Measurements from ENCODE around the gene APOA4. TPM values are rescaled to one million over a fixed set of nuclear protein-coding genes. Genes with fewer than 3 reads are reported as not detected.

The APOA4 gene
- total RNA-seq, 1 experiment from 2014 or later, result not detected

DNA sequence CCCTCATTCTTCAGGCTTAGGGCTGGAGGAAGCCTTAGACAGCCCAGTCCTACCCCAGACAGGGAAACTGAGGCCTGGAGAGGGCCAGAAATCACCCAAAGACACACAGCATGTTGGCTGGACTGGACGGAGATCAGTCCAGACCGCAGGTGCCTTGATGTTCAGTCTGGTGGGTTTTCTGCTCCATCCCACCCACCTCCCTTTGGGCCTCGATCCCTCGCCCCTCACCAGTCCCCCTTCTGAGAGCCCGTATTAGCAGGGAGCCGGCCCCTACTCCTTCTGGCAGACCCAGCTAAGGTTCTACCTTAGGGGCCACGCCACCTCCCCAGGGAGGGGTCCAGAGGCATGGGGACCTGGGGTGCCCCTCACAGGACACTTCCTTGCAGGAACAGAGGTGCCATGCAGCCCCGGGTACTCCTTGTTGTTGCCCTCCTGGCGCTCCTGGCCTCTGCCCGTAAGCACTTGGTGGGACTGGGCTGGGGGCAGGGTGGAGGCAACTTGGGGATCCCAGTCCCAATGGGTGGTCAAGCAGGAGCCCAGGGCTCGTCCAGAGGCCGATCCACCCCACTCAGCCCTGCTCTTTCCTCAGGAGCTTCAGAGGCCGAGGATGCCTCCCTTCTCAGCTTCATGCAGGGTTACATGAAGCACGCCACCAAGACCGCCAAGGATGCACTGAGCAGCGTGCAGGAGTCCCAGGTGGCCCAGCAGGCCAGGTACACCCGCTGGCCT, 7.2 kb upstream of the APOA4 start:
- Histone ChIP-seq H3K4me1 (ENCODE audit: low read length) (peaks cover 2% of the 10 kb centered on the region), H3K4me3 (ENCODE audit: low read length) (no peak overlapping the region), H3K9me2 (replicated peaks; ENCODE audit: insufficient read depth, low read length) (no peaks in the 10 kb centered on the region), H3K79me2 (ENCODE audit: low read length) (no peaks in the 10 kb centered on the region), H2AFZ (ENCODE audit: low read length) (no peak overlapping the region), H3K27me3 (ENCODE audit: low read length) (no peaks in the 10 kb centered on the region), H4K20me1 (ENCODE audit: insufficient read depth, low read depth, low read length) (no peaks in the 10 kb centered on the region), H3K36me3 (ENCODE audit: insufficient read depth, low read length) (no peaks in the 10 kb centered on the region), H3K9me3 (ENCODE audit: low read length) (no peaks in the 10 kb centered on the region), H3K4me2 (ENCODE audit: low read depth, low read length, poor library complexity, severe bottlenecking) (no peak overlapping the region), H3K27ac (ENCODE audit: low read length) (no peak overlapping the region), H3K9ac (ENCODE audit: low read length) (no peak overlapping the region)
- DNase-seq, result no peak

DNA sequence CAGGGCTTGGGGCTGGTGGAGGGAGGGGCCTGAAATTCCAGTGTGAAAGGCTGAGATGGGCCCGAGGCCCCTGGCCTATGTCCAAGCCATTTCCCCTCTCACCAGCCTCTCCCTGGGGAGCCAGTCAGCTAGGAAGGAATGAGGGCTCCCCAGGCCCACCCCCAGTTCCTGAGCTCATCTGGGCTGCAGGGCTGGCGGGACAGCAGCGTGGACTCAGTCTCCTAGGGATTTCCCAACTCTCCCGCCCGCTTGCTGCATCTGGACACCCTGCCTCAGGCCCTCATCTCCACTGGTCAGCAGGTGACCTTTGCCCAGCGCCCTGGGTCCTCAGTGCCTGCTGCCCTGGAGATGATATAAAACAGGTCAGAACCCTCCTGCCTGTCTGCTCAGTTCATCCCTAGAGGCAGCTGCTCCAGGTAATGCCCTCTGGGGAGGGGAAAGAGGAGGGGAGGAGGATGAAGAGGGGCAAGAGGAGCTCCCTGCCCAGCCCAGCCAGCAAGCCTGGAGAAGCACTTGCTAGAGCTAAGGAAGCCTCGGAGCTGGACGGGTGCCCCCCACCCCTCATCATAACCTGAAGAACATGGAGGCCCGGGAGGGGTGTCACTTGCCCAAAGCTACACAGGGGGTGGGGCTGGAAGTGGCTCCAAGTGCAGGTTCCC, 6.5 kb upstream of the APOA4 start, which contains the start of gene APOC3:
APOC3 (plus strand) TSS at position 383 of the 659 bp plus-strand sequence. CDS start 676 bp downstream, outside the sequence.
- Histone ChIP-seq H3K4me1 (ENCODE audit: low read length) (no peaks in the 10 kb centered on the region), H4K20me1 (ENCODE audit: insufficient read depth, low read depth, low read length) (no peaks in the 10 kb centered on the region), H3K27me3 (ENCODE audit: low read length) (no peaks in the 10 kb centered on the region), H3K4me2 (ENCODE audit: low read depth, low read length, poor library complexity, severe bottlenecking) (no peak within 1 kb of the TSS), H3K36me3 (ENCODE audit: insufficient read depth, low read length) (no peaks in the 10 kb centered on the region), H2AFZ (ENCODE audit: low read length) (no peak within 1 kb of the TSS), H3K4me3 (ENCODE audit: low read length) (no peak within 1 kb of the TSS), H3K79me2 (ENCODE audit: low read length) (no peaks in the 10 kb centered on the region), H3K9me2 (replicated peaks; ENCODE audit: insufficient read depth, low read length) (no peaks in the 10 kb centered on the region), H3K9me3 (ENCODE audit: low read length) (no peaks in the 10 kb centered on the region), H3K27ac (ENCODE audit: low read length) (no peak within 1 kb of the TSS), H3K9ac (ENCODE audit: low read length) (no peak within 1 kb of the TSS)
- DNase-seq, result no peak

DNA sequence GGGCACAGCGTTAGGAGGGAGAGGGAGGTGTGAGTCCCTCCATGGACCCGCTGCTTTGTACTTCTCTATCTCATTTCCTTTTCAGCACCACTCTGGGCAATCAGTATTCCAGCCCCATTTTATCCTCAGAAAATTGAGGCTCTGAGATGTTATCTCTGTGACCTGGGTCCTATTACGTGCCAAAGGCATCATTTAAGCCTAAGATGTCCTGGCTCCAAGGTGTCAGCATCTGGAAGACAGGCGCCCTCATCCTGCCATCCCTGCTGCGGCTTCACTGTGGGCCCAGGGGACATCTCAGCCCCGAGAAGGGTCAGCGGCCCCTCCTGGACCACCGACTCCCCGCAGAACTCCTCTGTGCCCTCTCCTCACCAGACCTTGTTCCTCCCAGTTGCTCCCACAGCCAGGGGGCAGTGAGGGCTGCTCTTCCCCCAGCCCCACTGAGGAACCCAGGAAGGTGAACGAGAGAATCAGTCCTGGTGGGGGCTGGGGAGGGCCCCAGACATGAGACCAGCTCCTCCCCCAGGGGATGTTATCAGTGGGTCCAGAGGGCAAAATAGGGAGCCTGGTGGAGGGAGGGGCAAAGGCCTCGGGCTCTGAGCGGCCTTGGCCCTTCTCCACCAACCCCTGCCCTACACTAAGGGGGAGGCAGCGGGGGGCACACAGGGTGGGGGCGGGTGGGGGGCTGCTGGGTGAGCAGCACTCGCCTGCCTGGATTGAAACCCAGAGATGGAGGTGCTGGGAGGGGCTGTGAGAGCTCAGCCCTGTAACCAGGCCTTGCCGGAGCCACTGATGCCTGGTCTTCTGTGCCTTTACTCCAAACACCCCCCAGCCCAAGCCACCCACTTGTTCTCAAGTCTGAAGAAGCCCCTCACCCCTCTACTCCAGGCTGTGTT, 5.8 kb upstream of the APOA4 start:
- H3K9ac ChIP-seq (ENCODE audit: low read length), result no peak overlapping the region
- H3K79me2 ChIP-seq (ENCODE audit: low read length), result no peaks in the 10 kb centered on the region
- H3K27me3 ChIP-seq (ENCODE audit: low read length), result no peaks in the 10 kb centered on the region
- H4K20me1 ChIP-seq (ENCODE audit: insufficient read depth, low read depth, low read length), result no peaks in the 10 kb centered on the region
- H3K36me3 ChIP-seq (ENCODE audit: insufficient read depth, low read length), result no peaks in the 10 kb centered on the region
- DNase-seq, result no peak
- H3K9me3 ChIP-seq (ENCODE audit: low read length), result no peaks in the 10 kb centered on the region
- H3K4me1 ChIP-seq (ENCODE audit: low read length), result no peaks in the 10 kb centered on the region
- H3K4me2 ChIP-seq (ENCODE audit: low read depth, low read length, poor library complexity, severe bottlenecking), result no peak overlapping the region
- no peak overlapping the region for H3K4me3 ChIP-seq (ENCODE audit: low read length)
- no peak overlapping the region for H2AFZ ChIP-seq (ENCODE audit: low read length)
- no peak overlapping the region for H3K27ac ChIP-seq (ENCODE audit: low read length)
- no peaks in the 10 kb centered on the region for H3K9me2 ChIP-seq (replicated peaks; ENCODE audit: insufficient read depth, low read length)

- H3K27me3 ChIP-seq (ENCODE audit: low read length), result no peaks in the 10 kb centered on the region
- H2AFZ ChIP-seq (ENCODE audit: low read length), result no peak overlapping the region
- H3K4me1 ChIP-seq (ENCODE audit: low read length), result no peaks in the 10 kb centered on the region
- no peaks in the 10 kb centered on the region for H4K20me1 ChIP-seq (ENCODE audit: insufficient read depth, low read depth, low read length)
- DNase-seq, result no peak
- H3K4me2 ChIP-seq (ENCODE audit: low read depth, low read length, poor library complexity, severe bottlenecking), result no peak overlapping the region
- no peak overlapping the region for H3K9ac ChIP-seq (ENCODE audit: low read length)
- H3K4me3 ChIP-seq (ENCODE audit: low read length), result no peak overlapping the region
- H3K36me3 ChIP-seq (ENCODE audit: insufficient read depth, low read length), result no peaks in the 10 kb centered on the region
- H3K9me2 ChIP-seq (replicated peaks; ENCODE audit: insufficient read depth, low read length), result no peaks in the 10 kb centered on the region
- H3K27ac ChIP-seq (ENCODE audit: low read length), result no peak overlapping the region
- H3K9me3 ChIP-seq (ENCODE audit: low read length), result no peaks in the 10 kb centered on the region
- no peaks in the 10 kb centered on the region for H3K79me2 ChIP-seq (ENCODE audit: low read length)
Measured at GRCh38 chr11:116827461-116827860, 4.4 kb upstream of the APOA4 start.

DNA sequence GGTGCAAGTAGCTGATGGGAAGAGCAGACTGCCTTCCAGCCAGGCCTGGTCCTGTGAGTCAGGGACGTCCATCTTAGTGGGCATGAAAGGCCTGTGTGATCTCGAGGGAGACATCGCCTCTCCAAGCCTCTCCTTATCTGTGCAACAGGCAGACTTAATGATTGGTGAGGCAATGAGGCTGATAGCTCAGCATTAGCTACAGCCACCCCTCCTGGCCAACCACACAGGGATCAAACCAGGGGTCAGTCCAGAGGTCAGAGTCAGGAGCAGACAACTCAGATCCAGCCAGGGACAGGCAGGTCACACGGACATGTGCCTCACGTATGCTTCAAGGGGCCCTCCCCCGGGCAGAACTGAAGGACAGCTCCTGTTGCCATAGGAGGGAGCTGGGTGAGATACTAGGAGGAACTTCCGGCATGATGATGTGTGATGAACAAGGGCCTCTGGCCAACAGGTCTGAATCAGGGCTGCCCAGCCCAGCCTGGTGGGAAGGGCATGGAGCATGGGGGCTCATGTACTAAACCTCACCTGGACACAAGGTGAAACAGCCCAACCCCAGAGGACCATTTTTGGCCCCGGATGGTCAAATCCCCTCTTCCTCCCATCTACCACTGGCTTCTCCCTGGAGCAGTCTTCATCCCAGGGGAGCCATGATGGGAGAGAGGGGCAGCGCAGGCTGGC, 3.8 kb upstream of the APOA4 start:
- Histone ChIP-seq H3K4me3 (ENCODE audit: low read length) (no peak overlapping the region), H3K4me2 (ENCODE audit: low read depth, low read length, poor library complexity, severe bottlenecking) (no peak overlapping the region), H4K20me1 (ENCODE audit: insufficient read depth, low read depth, low read length) (no peaks in the 10 kb centered on the region), H3K27me3 (ENCODE audit: low read length) (no peaks in the 10 kb centered on the region), H3K27ac (ENCODE audit: low read length) (no peak overlapping the region), H2AFZ (ENCODE audit: low read length) (no peak overlapping the region), H3K9me3 (ENCODE audit: low read length) (no peaks in the 10 kb centered on the region), H3K79me2 (ENCODE audit: low read length) (no peaks in the 10 kb centered on the region), H3K36me3 (ENCODE audit: insufficient read depth, low read length) (no peaks in the 10 kb centered on the region), H3K9me2 (replicated peaks; ENCODE audit: insufficient read depth, low read length) (no peaks in the 10 kb centered on the region), H3K4me1 (ENCODE audit: low read length) (no peaks in the 10 kb centered on the region), H3K9ac (ENCODE audit: low read length) (no peak overlapping the region)
- DNase-seq, result no peak

DNA sequence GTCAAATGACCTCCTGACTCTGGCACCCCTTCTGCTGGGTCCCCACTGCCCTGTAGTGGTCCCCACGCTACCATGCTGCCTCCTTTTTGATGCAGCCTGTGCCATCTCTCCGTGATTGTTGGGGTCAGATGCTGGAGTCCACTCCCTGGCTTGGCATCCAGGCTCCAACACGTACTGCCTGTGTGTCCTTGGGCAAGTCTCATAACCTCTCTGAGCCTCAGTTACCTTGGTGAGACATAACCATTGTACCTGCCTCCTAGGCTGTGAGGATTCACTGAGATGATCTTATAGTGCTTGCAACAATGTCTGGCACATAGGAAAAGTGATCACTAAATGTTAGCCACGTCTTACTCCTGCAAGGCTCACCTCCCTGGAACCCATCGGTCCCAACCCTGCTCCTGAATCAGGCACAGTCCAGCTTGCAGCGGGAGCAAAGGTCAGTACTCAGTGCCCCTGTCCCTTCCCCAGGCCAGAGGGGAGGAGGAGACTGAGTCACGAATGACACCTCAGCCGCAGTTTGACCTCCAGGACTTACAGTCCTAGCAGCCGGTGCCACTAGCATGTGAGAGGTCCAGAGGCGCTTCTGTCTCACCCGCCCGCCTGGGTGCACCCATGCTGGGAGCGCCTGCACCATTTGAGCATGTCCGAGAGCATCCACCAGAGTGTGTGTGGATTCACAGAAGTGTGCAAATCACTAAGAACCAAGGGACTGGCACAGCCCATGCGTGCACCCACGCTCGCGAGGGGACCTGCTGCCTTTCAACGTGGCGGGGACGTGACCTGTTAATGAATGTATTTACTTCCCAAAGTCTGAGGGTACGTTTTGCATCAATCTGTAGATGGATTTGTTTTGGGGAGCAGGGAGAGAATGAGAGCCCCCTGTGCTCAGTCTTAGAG, 3.0 kb upstream of the APOA4 start:
- Histone ChIP-seq H3K79me2 (ENCODE audit: low read length) (no peaks in the 10 kb centered on the region), H3K9me2 (replicated peaks; ENCODE audit: insufficient read depth, low read length) (no peaks in the 10 kb centered on the region), H3K4me2 (ENCODE audit: low read depth, low read length, poor library complexity, severe bottlenecking) (no peak overlapping the region), H3K4me3 (ENCODE audit: low read length) (no peak overlapping the region), H3K36me3 (ENCODE audit: insufficient read depth, low read length) (no peaks in the 10 kb centered on the region), H2AFZ (ENCODE audit: low read length) (no peak overlapping the region), H3K9ac (ENCODE audit: low read length) (no peak overlapping the region), H3K9me3 (ENCODE audit: low read length) (no peaks in the 10 kb centered on the region), H4K20me1 (ENCODE audit: insufficient read depth, low read depth, low read length) (no peaks in the 10 kb centered on the region), H3K27ac (ENCODE audit: low read length) (no peak overlapping the region), H3K27me3 (ENCODE audit: low read length) (no peaks in the 10 kb centered on the region), H3K4me1 (ENCODE audit: low read length) (no peaks in the 10 kb centered on the region)
- DNase-seq, result no peak

DNA sequence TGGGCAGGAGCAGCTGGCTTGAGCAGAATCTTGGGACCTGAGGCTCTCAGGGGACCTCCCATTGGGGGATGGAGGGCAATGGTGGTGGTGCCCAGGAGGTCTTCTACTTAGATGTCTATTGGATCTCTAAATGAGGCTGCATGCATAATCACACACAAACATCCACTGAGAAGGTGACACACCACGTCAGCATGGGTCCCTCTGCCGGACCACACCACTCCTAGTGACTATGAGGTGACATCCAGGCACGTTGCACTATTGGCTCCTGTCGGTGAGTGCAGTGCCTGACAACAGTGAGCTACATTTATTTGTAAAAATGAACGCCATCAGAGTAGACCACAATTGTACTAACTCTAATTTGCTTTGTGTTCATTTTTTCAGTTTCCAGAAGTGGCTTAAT, 2.3 kb upstream of the APOA4 start:
- H3K36me3 ChIP-seq (ENCODE audit: insufficient read depth, low read length), result no peaks in the 10 kb centered on the region
- no peak for DNase-seq
- H3K4me2 ChIP-seq (ENCODE audit: low read depth, low read length, poor library complexity, severe bottlenecking), result no peak overlapping the region
- no peaks in the 10 kb centered on the region for H3K9me3 ChIP-seq (ENCODE audit: low read length)
- H3K4me1 ChIP-seq (ENCODE audit: low read length), result no peaks in the 10 kb centered on the region
- H3K79me2 ChIP-seq (ENCODE audit: low read length), result no peaks in the 10 kb centered on the region
- no peaks in the 10 kb centered on the region for H4K20me1 ChIP-seq (ENCODE audit: insufficient read depth, low read depth, low read length)
- no peaks in the 10 kb centered on the region for H3K9me2 ChIP-seq (replicated peaks; ENCODE audit: insufficient read depth, low read length)
- H3K4me3 ChIP-seq (ENCODE audit: low read length), result no peak overlapping the region
- no peak overlapping the region for H2AFZ ChIP-seq (ENCODE audit: low read length)
- no peaks in the 10 kb centered on the region for H3K27me3 ChIP-seq (ENCODE audit: low read length)
- H3K9ac ChIP-seq (ENCODE audit: low read length), result no peak overlapping the region
- no peak overlapping the region for H3K27ac ChIP-seq (ENCODE audit: low read length)

Data from Karpas-422 (cell line).